Mucosa of descending colon (tissue), 3 donors: ENCODE data around the gene CRMP1. TPM values are rescaled to one million over a fixed set of nuclear protein-coding genes. Genes with fewer than 3 reads are reported as not detected.

ENCODE experiments used
- ATAC-seq: fragments of 200-7000 bp; cut with Tn5 transposase; one replicate; pipeline ENCODE4 v1.9.1; 2020; ENCODE audit warnings: mild to moderate bottlenecking, moderate library complexity
- DNase-seq, 3 donors: peaks; one replicate each; pipeline ENCODE4 v3.0.0-alpha.2; 2020
- H3K36me3 ChIP-seq: fragments of 200-600 bp; one replicate; pipeline ENCODE4 v1.8.0; 2021; ENCODE audit warnings: low read depth, mild to moderate bottlenecking
- H3K4me1 ChIP-seq: fragments of 200-600 bp; one replicate; pipeline ENCODE4 v1.8.0; 2021; ENCODE audit warnings: low read depth, mild to moderate bottlenecking
- H3K4me3 ChIP-seq: fragments of 200-600 bp; one replicate; pipeline ENCODE4 v1.8.0; 2021; ENCODE audit warnings: mild to moderate bottlenecking
- H3K9me3 ChIP-seq: fragments of 200-600 bp; one replicate; pipeline ENCODE4 v1.8.0; 2021; ENCODE audit warnings: mild to moderate bottlenecking
- intact Hi-C, 2 donors: fragments of 100-400 bp; cut with DNase I in 1 of 2; cut with micrococcal nuclease in 1 of 2; formaldehyde crosslinking; loops; one replicate each; pipeline versions ENCODE4 v1.11.0 to v1.11.1; 2022; cut with DNase I, micrococcal nuclease
- total RNA-seq, 3 donors: library from RNA; stranded (reverse); fragmentation: NEBNext Ultra II Directional in 2 of 3; extraction: Animal tissue kit (Norgen Biotek cat#: 25700) in 2 of 3; gene quantifications; one replicate each; pipeline versions ENCODE4 v1.2.1 to v1.2.4, GENCODE V29; 2021 to 2023
- TF ChIP-seq, protein P1 (sequence below): fragments of 200-600 bp; IDR thresholded peaks from one replicate; pipeline ENCODE4 v1.8.0; 2022; ENCODE audit warnings: antibody characterized with exemption, mild to moderate bottlenecking
- donor health status: DM: no; HTN: no; CAD: no; lungs with moderate emphysema.
- donor health status: DM: no; HTN: no; CAD: no.
- donor health status: DM: no; HTN: yes; CAD: no.

CRMP1 gene
- total RNA-seq, 3 donors from 2014 or later = 0.58 to 4.4 (median 1.0) TPM

DNA sequence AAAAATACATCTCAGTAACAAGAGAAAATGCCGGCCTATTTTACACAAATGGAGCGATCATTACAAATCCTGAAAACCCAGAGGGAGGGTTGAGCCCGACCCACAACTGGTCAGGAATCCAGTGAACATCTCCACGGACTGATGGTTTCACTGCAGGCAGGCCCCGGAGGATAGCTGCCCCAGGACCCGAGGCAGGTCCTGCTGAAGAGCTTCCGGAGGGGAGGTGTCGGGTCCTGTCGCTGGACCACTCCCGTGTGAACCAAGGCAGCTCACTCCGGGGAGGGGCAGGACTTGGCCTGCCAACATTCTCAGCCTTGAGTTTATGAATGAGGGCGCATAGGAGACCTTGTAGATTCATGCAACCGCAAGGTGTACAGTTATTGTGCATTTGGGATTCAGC is 4.8 kb upstream of the CRMP1 start:
- ATAC-seq (no peak), DNase-seq (no peak)
- H3K36me3 ChIP-seq = no peaks in the 10 kb centered on the region
- TF ChIP-seq, protein P1, sequence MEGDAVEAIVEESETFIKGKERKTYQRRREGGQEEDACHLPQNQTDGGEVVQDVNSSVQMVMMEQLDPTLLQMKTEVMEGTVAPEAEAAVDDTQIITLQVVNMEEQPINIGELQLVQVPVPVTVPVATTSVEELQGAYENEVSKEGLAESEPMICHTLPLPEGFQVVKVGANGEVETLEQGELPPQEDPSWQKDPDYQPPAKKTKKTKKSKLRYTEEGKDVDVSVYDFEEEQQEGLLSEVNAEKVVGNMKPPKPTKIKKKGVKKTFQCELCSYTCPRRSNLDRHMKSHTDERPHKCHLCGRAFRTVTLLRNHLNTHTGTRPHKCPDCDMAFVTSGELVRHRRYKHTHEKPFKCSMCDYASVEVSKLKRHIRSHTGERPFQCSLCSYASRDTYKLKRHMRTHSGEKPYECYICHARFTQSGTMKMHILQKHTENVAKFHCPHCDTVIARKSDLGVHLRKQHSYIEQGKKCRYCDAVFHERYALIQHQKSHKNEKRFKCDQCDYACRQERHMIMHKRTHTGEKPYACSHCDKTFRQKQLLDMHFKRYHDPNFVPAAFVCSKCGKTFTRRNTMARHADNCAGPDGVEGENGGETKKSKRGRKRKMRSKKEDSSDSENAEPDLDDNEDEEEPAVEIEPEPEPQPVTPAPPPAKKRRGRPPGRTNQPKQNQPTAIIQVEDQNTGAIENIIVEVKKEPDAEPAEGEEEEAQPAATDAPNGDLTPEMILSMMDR = no peak
- H3K9me3 ChIP-seq = no peaks in the 10 kb centered on the region
- intact Hi-C loops = no loop called here
- H3K4me3 ChIP-seq = no peak overlapping the region
- no peaks in the 10 kb centered on the region for H3K4me1 ChIP-seq

DNA sequence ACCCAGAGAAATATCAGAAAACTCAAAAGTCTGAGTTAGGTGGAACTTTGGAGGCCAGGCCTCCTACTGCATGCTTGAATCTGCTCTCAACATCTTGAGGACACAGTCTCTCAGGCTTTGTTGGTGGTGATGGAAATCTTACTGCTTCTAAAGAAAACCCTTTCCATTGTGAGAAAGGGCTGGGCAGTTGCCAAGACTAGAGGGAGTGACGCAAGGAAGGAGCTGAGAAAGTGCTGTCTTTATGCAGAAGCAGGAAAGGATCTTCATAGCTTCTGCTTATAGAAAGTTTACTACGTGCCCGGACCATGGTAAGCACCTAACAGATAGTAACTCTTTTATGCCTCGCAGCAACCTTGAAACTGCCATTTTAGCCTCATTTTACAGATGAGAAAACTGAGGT is 2.4 kb upstream of the CRMP1 start:
- Histone ChIP-seq H3K4me1 (no peaks in the 10 kb centered on the region), H3K36me3 (no peaks in the 10 kb centered on the region), H3K4me3 (no peak overlapping the region), H3K9me3 (no peaks in the 10 kb centered on the region)
- TF ChIP-seq, protein P1 = no peak
- intact Hi-C loops = no loop called here
- DNase-seq (no peak), ATAC-seq (no peak)

DNA sequence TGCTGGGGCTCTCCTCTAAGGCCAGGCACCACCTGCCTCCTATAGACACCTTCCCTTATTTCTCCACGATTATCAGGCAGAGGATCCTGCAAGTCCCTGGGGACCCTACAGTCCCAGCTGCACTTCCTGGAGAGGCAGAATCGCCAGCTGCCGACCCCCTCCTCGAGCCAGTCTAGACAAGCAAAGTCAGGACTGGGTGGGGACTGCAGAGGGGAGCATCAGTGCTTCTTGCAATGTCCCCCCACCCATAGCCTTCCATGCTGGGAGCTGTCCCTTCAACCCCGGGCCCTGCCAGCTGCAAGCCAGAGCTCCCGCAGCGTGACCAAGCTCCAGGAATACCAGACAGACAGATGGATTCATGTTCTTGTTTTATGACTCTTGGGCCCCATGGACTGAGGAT is 1.4 kb upstream of the CRMP1 start:
- ATAC-seq = no peak
- Histone ChIP-seq H3K36me3 (no peaks in the 10 kb centered on the region), H3K9me3 (no peaks in the 10 kb centered on the region), H3K4me3 (no peak overlapping the region), H3K4me1 (no peaks in the 10 kb centered on the region)
- TF ChIP-seq, protein P1 = no peak
- DNase-seq = no peak
- intact Hi-C loops = no loop called here

DNA sequence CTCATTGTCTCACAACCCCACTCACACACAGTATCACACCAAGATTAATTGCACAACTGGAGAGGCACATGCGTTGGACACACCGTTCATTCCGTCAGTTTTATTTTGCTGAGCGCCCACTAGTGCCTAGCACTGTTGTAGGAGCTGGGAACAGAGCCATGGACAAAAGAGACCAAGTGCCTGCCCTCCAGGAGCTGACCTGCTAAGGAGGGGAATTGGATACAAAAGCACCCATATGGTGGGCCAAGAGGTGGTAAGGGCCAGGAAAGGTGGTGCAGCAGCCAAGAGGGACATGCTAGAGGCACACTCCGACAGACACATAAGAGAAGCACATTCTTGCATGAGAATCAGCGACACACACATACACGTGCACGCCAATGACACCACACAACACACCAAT is 705 bp upstream of the CRMP1 start:
- Histone ChIP-seq H3K36me3 (no peaks in the 10 kb centered on the region), H3K4me3 (no peak overlapping the region), H3K4me1 (no peaks in the 10 kb centered on the region), H3K9me3 (no peaks in the 10 kb centered on the region)
- TF ChIP-seq, protein P1 = no peak
- DNase-seq (no peak), ATAC-seq (no peak)
- intact Hi-C loops = no loop called here

DNA sequence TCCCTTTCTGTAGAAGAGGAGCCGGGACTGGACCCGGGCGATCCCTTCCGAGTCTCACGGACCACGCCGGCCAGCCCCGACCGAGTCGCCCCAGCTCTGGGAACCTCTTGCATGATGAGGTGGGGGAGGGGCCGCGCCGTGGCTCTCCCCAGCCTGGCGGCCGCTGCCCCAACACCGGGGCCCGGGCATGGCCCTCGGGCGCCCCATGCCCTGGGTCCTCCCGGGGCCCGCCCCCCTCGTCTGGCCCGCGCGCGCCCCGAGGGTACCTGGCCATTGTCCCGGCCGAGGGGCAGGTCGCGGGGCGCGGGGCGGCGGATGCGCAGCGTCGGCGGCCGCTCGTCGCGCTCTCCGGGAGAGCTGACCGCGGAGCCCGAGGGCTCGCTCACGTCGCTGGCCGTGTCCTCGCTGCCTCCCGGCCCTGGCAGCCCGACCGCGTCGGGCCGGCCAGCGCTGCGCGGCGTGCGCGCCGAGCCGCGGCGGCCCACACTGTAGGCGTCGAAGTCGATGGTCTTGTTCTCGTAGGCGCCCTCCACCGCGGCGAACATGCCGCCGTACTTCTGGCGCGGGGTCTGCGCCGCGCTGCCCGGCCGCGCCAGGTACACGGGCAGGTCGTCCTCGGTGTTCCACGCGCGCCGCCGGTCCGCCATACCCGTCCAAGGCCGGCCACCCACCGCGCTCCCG is 423 bp downstream of the CRMP1 start:
- H3K4me3 ChIP-seq = no peak overlapping the region
- TF ChIP-seq, protein P1 = no peak
- H3K36me3 ChIP-seq = no peaks in the 10 kb centered on the region
- H3K9me3 ChIP-seq = no peaks in the 10 kb centered on the region
- intact Hi-C loops = no loop called here
- ATAC-seq (no peak), DNase-seq (no peak)
- H3K4me1 ChIP-seq = peaks cover 6% of the 10 kb centered on the region
